IPS DF 4.7 (cell line): ENCODE data around the gene TENM3.
"Not testable (repeated sequence)": the region's sequence is repeated elsewhere in the genome, so short reads cannot be mapped to it uniquely, and the experiment has no call there.

ENCODE experiments used
- DNase-seq: peaks from one replicate; pipeline ENCODE4 v3.0.0-alpha.2; 2013; ENCODE audit warnings: low spot score; ENCODE audit errors: extremely low read depth

Gene TENM3

GRCh38 chr4:182243204-182243603 is at the start of gene TENM3:
TENM3 (plus strand) TSS chr4:182243402; CDS start chr4:182324021, 80,619 bp downstream.
- DNase-seq = not testable (repeated sequence)

- DNase-seq = no peak
Measured at GRCh38 chr4:182194091-182194824, 48.9 kb upstream of the TENM3 start.

GRCh38 chr4:182197611-182198010 is 45.6 kb upstream of the TENM3 start:
- DNase-seq = no peak

- DNase-seq = no peak
Measured at GRCh38 chr4:182201871-182202270, 41.3 kb upstream of the TENM3 start.

- DNase-seq = no peak
Measured at GRCh38 chr4:182202650-182203049, 40.6 kb upstream of the TENM3 start.

GRCh38 chr4:182203872-182204411 is 39.3 kb upstream of the TENM3 start:
- DNase-seq = no peak

GRCh38 chr4:182205306-182205705 is 37.9 kb upstream of the TENM3 start:
- DNase-seq = no peak

- no peak for DNase-seq
Measured at GRCh38 chr4:182206266-182206665, 36.9 kb upstream of the TENM3 start.

- DNase-seq = no peak
Measured at GRCh38 chr4:182206916-182207315, 36.3 kb upstream of the TENM3 start.

- DNase-seq = no peak
Measured at GRCh38 chr4:182207830-182208396, 35.3 kb upstream of the TENM3 start.

GRCh38 chr4:182208526-182209050 is 34.6 kb upstream of the TENM3 start:
- DNase-seq = no peak

- no peak for DNase-seq
Measured at GRCh38 chr4:182212211-182212761, 30.9 kb upstream of the TENM3 start.

GRCh38 chr4:182213004-182213403 is 30.2 kb upstream of the TENM3 start:
- no peak for DNase-seq

- DNase-seq = no peak
Measured at GRCh38 chr4:182215148-182215547, 28.1 kb upstream of the TENM3 start.

- DNase-seq = no peak
Measured at GRCh38 chr4:182216005-182216404, 27.2 kb upstream of the TENM3 start.

- DNase-seq = no peak
Measured at GRCh38 chr4:182219411-182220056, 23.7 kb upstream of the TENM3 start.

GRCh38 chr4:182221987-182222386 is 21.2 kb upstream of the TENM3 start:
- DNase-seq = no peak

GRCh38 chr4:182222766-182223165 is 20.4 kb upstream of the TENM3 start:
- DNase-seq = no peak

GRCh38 chr4:182223708-182224107 is 19.5 kb upstream of the TENM3 start:
- no peak for DNase-seq

GRCh38 chr4:182224192-182224850 is 18.9 kb upstream of the TENM3 start:
- DNase-seq = no peak

- no peak for DNase-seq
Measured at GRCh38 chr4:182225257-182225852, 17.8 kb upstream of the TENM3 start.
